Testis (tissue), 3 donors: ENCODE data around the gene CDK4. TPM values are rescaled to one million over a fixed set of nuclear protein-coding genes. Genes with fewer than 3 reads are reported as not detected.

Source experiments
- microRNA-seq, 2 donors: library from miRNA; unstranded; fragments of <30 nt; microRNA quantifications; one replicate each; pipeline ENCODE4, GENCODE V29; 2016; ENCODE audit warnings: borderline number of aligned reads in 2 of 2, borderline replicate concordance in 1 of 2
- polyA plus RNA-seq: library from polyadenylated mRNA; stranded (reverse); fragments of 350-450 nt; fragmentation: Illumina TruSeq; extraction: RNeasy Lipid Tissue Mini Kit (QIAGEN cat#74804); gene quantifications from one replicate; pipeline ENCODE4 v1.2.3, GENCODE V29; 2014; ENCODE audit warnings: low read depth, low replicate concordance; ENCODE audit not compliant: insufficient read depth
- total RNA-seq, 2 donors: library from RNA; depleted of rRNA; stranded (reverse); fragments of >200 nt; gene quantifications; one replicate each; pipeline ENCODE4 v1.2.3, GENCODE V29; 2016

CDK4 gene
- total and polyA plus RNA-seq, 3 donors from 2014 or later = 47.0 to 73.5 (median 64.4) TPM

Small RNA genes within 50 kb of the gene (microRNA-seq; reads per million reads assigned to microRNA genes)
- gene MIR6759 = 0 reads per million in 2 donors

Other genes starting within 250 kb of the CDK4 start
- gene DDIT3, start 231.8 kb downstream of the CDK4 start, total RNA-seq = 10 to 100 TPM; 44.2 to 45.6 TPM
- gene DDIT3, start 231.8 kb downstream of the CDK4 start, polyA plus RNA-seq = 63.9 TPM
- gene MBD6, start 229.5 kb downstream of the CDK4 start, total RNA-seq = 100 to 1,000 TPM in 1 of 2 donors, 10 to 100 TPM in 1; 84.7 to 130 TPM
- 86.6 TPM for gene MBD6, start 229.5 kb downstream of the CDK4 start, polyA plus RNA-seq
- 100 to 1,000 TPM; 109 to 122 TPM for gene DCTN2, start 205.1 kb downstream of the CDK4 start, total RNA-seq
- gene DCTN2, start 205.1 kb downstream of the CDK4 start, polyA plus RNA-seq = 196 TPM
- 1 to 10 TPM; 6.8 to 9.1 TPM for gene KIF5A, start 202.3 kb downstream of the CDK4 start, total RNA-seq
- 8.4 TPM for gene KIF5A, start 202.3 kb downstream of the CDK4 start, polyA plus RNA-seq
- 10 to 100 TPM; 47.6 to 54.6 TPM for gene PIP4K2C, start 161.1 kb downstream of the CDK4 start, total RNA-seq
- 78.0 TPM for gene PIP4K2C, start 161.1 kb downstream of the CDK4 start, polyA plus RNA-seq
- 10 to 100 TPM; 45.0 to 60.4 TPM for gene DTX3, start 147.5 kb downstream of the CDK4 start, total RNA-seq
- gene DTX3, start 147.5 kb downstream of the CDK4 start, polyA plus RNA-seq = 37.9 TPM
- gene ARHGEF25, start 140.9 kb downstream of the CDK4 start, total RNA-seq = 10 to 100 TPM; 18.0 to 26.5 TPM
- gene ARHGEF25, start 140.9 kb downstream of the CDK4 start, polyA plus RNA-seq = 18.7 TPM
- gene B4GALNT1, start 119.1 kb downstream of the CDK4 start, total RNA-seq = 1 to 10 TPM; 2.3 to 3.2 TPM
- gene B4GALNT1, start 119.1 kb downstream of the CDK4 start, polyA plus RNA-seq = 1.8 TPM
- gene OS9, start 58.2 kb downstream of the CDK4 start, total RNA-seq = 100 to 1,000 TPM in 1 of 2 donors, 10 to 100 TPM in 1; 88.1 to 158 TPM
- 121 TPM for gene OS9, start 58.2 kb downstream of the CDK4 start, polyA plus RNA-seq
- 1 to 10 TPM; 2.7 to 3.2 TPM for gene AGAP2, start 13.6 kb downstream of the CDK4 start, total RNA-seq
- gene AGAP2, start 13.6 kb downstream of the CDK4 start, polyA plus RNA-seq = 1.9 TPM
- gene TSPAN31, start 7.3 kb downstream of the CDK4 start, total RNA-seq = 10 to 100 TPM; 25.4 to 33.0 TPM
- 30.8 TPM for gene TSPAN31, start 7.3 kb downstream of the CDK4 start, polyA plus RNA-seq
- gene MARCHF9, start 2.8 kb upstream of the CDK4 start, total RNA-seq = 10 to 100 TPM in 1 of 2 donors, 1 to 10 TPM in 1; 9.2 to 15.1 TPM
- 8.4 TPM for gene MARCHF9, start 2.8 kb upstream of the CDK4 start, polyA plus RNA-seq
- 10 to 100 TPM in 1 of 2 donors, 1 to 10 TPM in 1; 3.9 to 30.2 TPM for gene CYP27B1, start 14.8 kb upstream of the CDK4 start, total RNA-seq
- gene CYP27B1, start 14.8 kb upstream of the CDK4 start, polyA plus RNA-seq = 2.2 TPM
- gene METTL1, start 19.8 kb upstream of the CDK4 start, total RNA-seq = 10 to 100 TPM; 16.7 to 22.8 TPM
- 28.8 TPM for gene METTL1, start 19.8 kb upstream of the CDK4 start, polyA plus RNA-seq
- 1 to 10 TPM; 8.4 to 8.7 TPM for gene EEF1AKMT3, start 20.3 kb upstream of the CDK4 start, total RNA-seq
- 5.5 TPM for gene EEF1AKMT3, start 20.3 kb upstream of the CDK4 start, polyA plus RNA-seq
- 10 to 100 TPM; 26.9 to 30.0 TPM for gene TSFM, start 30.5 kb upstream of the CDK4 start, total RNA-seq
- gene TSFM, start 30.5 kb upstream of the CDK4 start, polyA plus RNA-seq = 51.2 TPM
- gene AVIL, start 66.4 kb upstream of the CDK4 start, total RNA-seq = 1 to 10 TPM; 3.1 to 4.4 TPM
- gene AVIL, start 66.4 kb upstream of the CDK4 start, polyA plus RNA-seq = 6.0 TPM
- 100 to 1,000 TPM; 103 to 140 TPM for gene CTDSP2, start 94.4 kb upstream of the CDK4 start, total RNA-seq
- gene CTDSP2, start 94.4 kb upstream of the CDK4 start, polyA plus RNA-seq = 123 TPM
- 10 to 100 TPM; 53.1 to 76.6 TPM for gene ATP23, start 189.3 kb upstream of the CDK4 start, total RNA-seq
- 102 TPM for gene ATP23, start 189.3 kb upstream of the CDK4 start, polyA plus RNA-seq